IMR-90 (cell line): Measurements from ENCODE around the gene MIS18A. TPM values are rescaled to one million over a fixed set of nuclear protein-coding genes. Genes with fewer than 3 reads are reported as not detected.
A peak's percentile ranks its signal among the peaks of the same experiment; 100 is the strongest.

Experiments
- ATAC-seq: fragments of 200-7000 bp; cut with Tn5 transposase; 2 replicates; pipeline ENCODE4 v1.9.1; 2020; ENCODE audit warnings: low read depth, mild to moderate bottlenecking, moderate library complexity
- Bru-seq: library from RNA; stranded (reverse); fragments of 400-500 nt; gene quantifications from one replicate; lab custom pipeline; 2021; lab: Mats Ljungman, UMichigan
- BruChase-seq, 2 experiments: library from RNA; stranded (reverse); fragments of 400-500 nt; gene quantifications; one replicate each; lab custom pipeline; 2021; lab: Mats Ljungman, UMichigan
- BruUV-seq: library from RNA; stranded (reverse); fragments of 400-500 nt; replicated peaks from 2 replicates; lab custom pipeline; 2021; lab: Mats Ljungman, UMichigan
- CTCF ChIA-PET: fragments of 300-600 bp; formaldehyde crosslinking; extraction: SDS; loops from one replicate; lab custom pipeline; 2021; ENCODE audit warnings: antibody characterized with exemption; lab: Yijun Ruan, JAX
- POLR2A ChIA-PET: fragments of 300-600 bp; sonication (Branson Sonifier 250); formaldehyde crosslinking; loops from one replicate; lab custom pipeline; 2022; ENCODE audit warnings: antibody characterized with exemption; ENCODE audit not compliant: unreplicated experiment; lab: Charles Lee
- DNase-seq: peaks from one replicate; pipeline ENCODE4 v3.0.0; 2013
- H2AFZ ChIP-seq: replicated peaks from 2 replicates; pipeline ENCODE3; 2013; ENCODE audit warnings: low read length, mild to moderate bottlenecking; ENCODE audit not compliant: poor library complexity
- H2AK5ac ChIP-seq: 2 replicates; pipeline ENCODE4 v1.6.1; 2013; ENCODE audit warnings: low read depth, low read length, inconsistent platforms
- H2AK9ac ChIP-seq: replicated peaks from 2 replicates; pipeline ENCODE3; 2013; ENCODE audit warnings: mild to moderate bottlenecking, low read depth, low read length, moderate library complexity; ENCODE audit not compliant: poor library complexity
- H2BK120ac ChIP-seq: 2 replicates; pipeline ENCODE4 v1.6.1; 2013; ENCODE audit warnings: low read depth, low read length, inconsistent platforms
- H2BK15ac ChIP-seq: 3 replicates; pipeline ENCODE4 v1.6.1; 2013; ENCODE audit warnings: low read depth, low read length, inconsistent platforms
- H2BK20ac ChIP-seq: 2 replicates; pipeline ENCODE4 v1.6.1; 2013; ENCODE audit warnings: low read depth, mild to moderate bottlenecking, inconsistent platforms, low read length, moderate library complexity
- H2BK5ac ChIP-seq: 2 replicates; pipeline ENCODE4 v1.6.1; 2013; ENCODE audit warnings: mild to moderate bottlenecking, low read depth, low read length, inconsistent platforms; ENCODE audit not compliant: poor library complexity, severe bottlenecking
- H3K14ac ChIP-seq: replicated peaks from 2 replicates; pipeline ENCODE4 v1.6.1; 2013; ENCODE audit warnings: low read depth, low read length, inconsistent platforms
- H3K18ac ChIP-seq: 2 replicates; pipeline ENCODE4 v1.6.1; 2013; ENCODE audit warnings: low read depth, low read length, control low read depth
- H3K23ac ChIP-seq: 2 replicates; pipeline ENCODE4 v1.6.1; 2013; ENCODE audit warnings: low read depth, low read length, inconsistent platforms
- H3K27ac ChIP-seq: 2 replicates; pipeline ENCODE4 v1.5.1; 2013; ENCODE audit warnings: mild to moderate bottlenecking, control low read depth, low read length; ENCODE audit not compliant: insufficient read depth
- H3K27me3 ChIP-seq: 2 replicates; pipeline ENCODE4 v1.6.1; 2013; ENCODE audit warnings: low read length; ENCODE audit not compliant: control insufficient read depth, insufficient read depth
- H3K36me3 ChIP-seq: 2 replicates; pipeline ENCODE4 v1.6.1; 2013; ENCODE audit warnings: low read length, mixed read lengths; ENCODE audit not compliant: control insufficient read depth, insufficient read depth
- H3K4ac ChIP-seq: 2 replicates; pipeline ENCODE4 v1.6.1; 2013; ENCODE audit warnings: low read depth, low read length, inconsistent platforms
- H3K4me1 ChIP-seq: 2 replicates; pipeline ENCODE4 v1.6.1; 2013; ENCODE audit warnings: low read length, mixed read lengths; ENCODE audit not compliant: control insufficient read depth, insufficient read depth
- H3K4me2 ChIP-seq: 2 replicates; pipeline ENCODE4 v1.6.1; 2013; ENCODE audit warnings: low read depth, mild to moderate bottlenecking, control low read depth, low read length, moderate library complexity
- H3K4me3 ChIP-seq: 2 replicates; pipeline ENCODE4 v1.5.1; 2013; ENCODE audit warnings: low read depth, mild to moderate bottlenecking, control low read depth, low read length, moderate library complexity; ENCODE audit not compliant: insufficient read depth
- H3K56ac ChIP-seq: 2 replicates; pipeline ENCODE4 v1.6.1; 2013; ENCODE audit warnings: low read length, inconsistent platforms; ENCODE audit not compliant: insufficient read depth; ENCODE audit errors: extremely low read depth
- H3K79me1 ChIP-seq, 2 experiments: 2 replicates each; pipeline ENCODE4 v1.6.1; 2013; ENCODE audit warnings: low read length in 2 of 2, inconsistent platforms in 1 of 2, low read depth in 1 of 2
- H3K9ac ChIP-seq: 2 replicates; pipeline ENCODE4 v1.6.1; 2013; ENCODE audit warnings: low read depth, low read length, control low read depth
- H3K9me1 ChIP-seq: 2 replicates; pipeline ENCODE4 v1.6.1; 2013; ENCODE audit warnings: low read length, inconsistent platforms; ENCODE audit not compliant: insufficient read depth
- H3K9me3 ChIP-seq: 2 replicates; pipeline ENCODE4 v1.6.1; 2013; ENCODE audit warnings: low read length; ENCODE audit not compliant: control insufficient read depth, insufficient read depth
- H4K20me1 ChIP-seq: 2 replicates; pipeline ENCODE4 v1.6.1; 2013; ENCODE audit warnings: low read length, inconsistent platforms; ENCODE audit not compliant: insufficient read depth
- H4K5ac ChIP-seq: 2 replicates; pipeline ENCODE4 v1.6.1; 2013; ENCODE audit warnings: mild to moderate bottlenecking, low read depth, low read length, control low read depth
- H4K8ac ChIP-seq, 2 experiments: 2 replicates each; pipeline ENCODE4 v1.6.1; 2013; ENCODE audit warnings: low read depth in 2 of 2, low read length in 2 of 2, control low read depth in 1 of 2, inconsistent platforms in 1 of 2
- H4K91ac ChIP-seq: 2 replicates; pipeline ENCODE4 v1.6.1; 2013; ENCODE audit warnings: low read depth, low read length, inconsistent platforms; ENCODE audit not compliant: insufficient read depth
- BHLHE40 ChIP-seq: fragments of 150-350 bp; IDR thresholded peaks from 2 replicates; pipeline ENCODE4 v1.6.1; 2016; ENCODE audit warnings: mild to moderate bottlenecking, low read depth, low read length
- CEBPB ChIP-seq: IDR thresholded peaks from 2 replicates; pipeline ENCODE4 v1.6.1; 2012; ENCODE audit warnings: low read depth, low read length, improper control_type of control experiment
- ELK1 ChIP-seq: fragments of 150-350 bp; IDR thresholded peaks from 2 replicates; pipeline ENCODE4 v1.6.1; 2016; ENCODE audit warnings: low read depth, mild to moderate bottlenecking, low read length, moderate library complexity, borderline replicate concordance
- FOS ChIP-seq: fragments of 150-350 bp; IDR thresholded peaks from 2 replicates; pipeline ENCODE4 v1.6.1; 2016; ENCODE audit warnings: low read depth, low read length
- MAFK ChIP-seq: IDR thresholded peaks from 2 replicates; pipeline ENCODE4 v1.6.1; 2012; ENCODE audit warnings: low read depth, low read length, improper control_type of control experiment
- MAZ ChIP-seq: IDR thresholded peaks from 2 replicates; pipeline ENCODE4 v1.6.1; 2012; ENCODE audit warnings: low read depth, mild to moderate bottlenecking, low read length, improper control_type of control experiment, moderate library complexity, borderline replicate concordance
- MXI1 ChIP-seq: IDR thresholded peaks from 2 replicates; pipeline ENCODE4 v1.6.1; 2012; ENCODE audit warnings: low read depth, mild to moderate bottlenecking, low read length, moderate library complexity, borderline replicate concordance
- POLR2A ChIP-seq: IDR thresholded peaks from 2 replicates; pipeline ENCODE4 v1.6.1; 2012; ENCODE audit warnings: mild to moderate bottlenecking, low read depth, low read length
- WGBS, 2 experiments: methylation state at CpG; one replicate each; pipeline versions ENCODE4 v1.1.5 to v1.1.7; 2013; ENCODE audit warnings: missing lambda C conversion rate in 2 of 2; ENCODE audit not compliant: insufficient read length in 1 of 2; ENCODE audit errors: extremely low coverage in 2 of 2; 5-methylcytosine and 5-hydroxymethylcytosine counted together
- dilution Hi-C: fragments of 300-500 bp; cut with HindIII; formaldehyde crosslinking; loops from one replicate; pipeline ENCODE4 v1.14.3; 2018; ENCODE audit warnings: low sequenced_read_pairs; ENCODE audit not compliant: unreplicated experiment
- in situ Hi-C: fragments of 300-500 bp; cut with MboI; formaldehyde crosslinking; loops from 3 replicates; pipeline ENCODE4 v1.14.3; 2019; ENCODE audit warnings: low sequenced_read_pairs, inconsistent platforms, mixed read lengths
- intact Hi-C: fragments of 100-400 bp; cut with micrococcal nuclease; formaldehyde crosslinking; loops from 2 replicates; pipeline ENCODE4 v1.10.0; 2022
- long read RNA-seq: library from polyadenylated mRNA; unstranded; transcript quantifications from one replicate; pipeline ENCODE4 v2.0.0, GENCODE V29; 2021; ENCODE audit not compliant: unreplicated experiment
- polyA plus RNA-seq, 3 experiments: library from polyadenylated mRNA; depleted of rRNA; stranded (reverse); fragments of >200 nt; gene quantifications; 2 replicates each; pipeline ENCODE4 v1.2.3, GENCODE V29; 2012; ENCODE audit warnings: low replicate concordance in 1 of 3
- total RNA-seq: library from RNA; depleted of rRNA; stranded (reverse); fragments of >200 nt; gene quantifications from 2 replicates; pipeline ENCODE4 v1.2.3, GENCODE V29; 2012; rRNA removed

Gene MIS18A
- total RNA-seq, result 4.5 and 8.1 TPM in 2 replicates
- polyA plus RNA-seq (2012; rRNA removed), result 7.6 and 8.2 TPM in 2 replicates
- 9.0 and 11.2 TPM in 2 replicates for polyA plus RNA-seq (2012; cell fraction: cytosol; rRNA removed)
- polyA plus RNA-seq (2012; cell fraction: nucleus; rRNA removed; ENCODE audit: low replicate concordance), result 2.5 and 2.9 TPM in 2 replicates
- Bru-seq, nascent RNA, result percentile 54 among the genes with signal in this experiment
- BruChase-seq, experiment 1, labeled RNA remaining after a 6-hour chase, result percentile 53 among the genes with signal in this experiment
- BruChase-seq, experiment 2, labeled RNA remaining after a 2-hour chase, result percentile 57 among the genes with signal in this experiment
- long read RNA-seq, transcript MIS18A-201 (5 exons, 1,575 nt), result major isoform, 10 of 10 reads
- long read RNA-seq, partial matches to known transcripts, result 0 of 10 reads
- long read RNA-seq, other reads (novel, unspliced or antisense), result 0 of 10 reads

- in situ Hi-C loops (no loop called here), dilution Hi-C loops (no loop called here), intact Hi-C loops (no loop called here)
- ChIA-PET CTCF (interaction anchor here (0.6 to 1.2 kb wide), 3 partner anchors 86 to 943 kb away, joined by 3 to 4 read pairs (median 4); no protein-coding TSS in a partner anchor), POLR2A (no interaction called here)
- Histone ChIP-seq H3K9me1 (peaks cover 6% of the 10 kb centered on the region; the same call in 1 of the 2 replicates), H3K23ac (peak within 1 kb of the TSS; percentile 45), H4K5ac (peak within 1 kb of the TSS; percentile 72), H3K4ac (peak within 1 kb of the TSS; percentile 71), H3K14ac (peak within 1 kb of the TSS; percentile 45), H3K4me3 (peak within 1 kb of the TSS; percentile 84), H4K8ac (peak within 1 kb of the TSS; percentile 49 to 93), H2BK120ac (peak within 1 kb of the TSS; percentile 4), H2AK9ac (peak within 1 kb of the TSS; percentile 86), H3K9me3 (no peaks in the 10 kb centered on the region), H2BK5ac (peak within 1 kb of the TSS; percentile 26), H2AFZ (peak within 1 kb of the TSS; percentile 98), H3K36me3 (peaks cover 1% of the 10 kb centered on the region; the same call in 1 of the 2 replicates), H4K20me1 (no peaks in the 10 kb centered on the region), H3K79me1 (peaks cover 15 to 19% of the 10 kb centered on the region in 2 experiments), H3K27ac (peak within 1 kb of the TSS; percentile 70), H2AK5ac (no peak within 1 kb of the TSS; the same call in 1 of the 2 replicates), H3K9ac (peak within 1 kb of the TSS; percentile 67), H3K4me1 (peaks cover 5% of the 10 kb centered on the region), H3K27me3 (no peaks in the 10 kb centered on the region), H2BK20ac (no peak within 1 kb of the TSS), H2BK15ac (no peak within 1 kb of the TSS), H4K91ac (peak within 1 kb of the TSS; percentile 29), H3K56ac (peak within 1 kb of the TSS; percentile 57), H3K4me2 (peak within 1 kb of the TSS; percentile 64), H3K18ac (no peak within 1 kb of the TSS)
- no peak for TF ChIP-seq ELK1
- peak; percentile 74; the same call in 1 of the 2 replicates for TF ChIP-seq MAZ
- TF ChIP-seq CEBPB, result peak; percentile 37; the same call in 1 of the 2 replicates
- peak; percentile 78 for TF ChIP-seq MAFK
- no peak; the same call in 1 of the 2 replicates for TF ChIP-seq BHLHE40
- TF ChIP-seq POLR2A, result peak; percentile 71; the same call in 1 of the 2 replicates
- peak; percentile 37; the same call in 1 of the 2 replicates for TF ChIP-seq FOS
- peak; percentile 86 for TF ChIP-seq MXI1
- peak; percentile 96 for DNase-seq
- peak; percentile 98 for ATAC-seq
- no TSS peak for BruUV-seq
- WGBS, 2 experiments, result 1% methylated on average over 33 of the region's 69 CpGs; no CpG with 5 or more reads in 1 of the 2 experiments
Observed at GRCh38 chr21:32278518-32279376, at the start of gene MIS18A. Gene MIS18A (minus strand): TSS chr21:32279049. CDS start chr21:32279014, 35 bp downstream.
